T-helper 1 cell treated with Interleukin-12 subunit alpha and Interleukin-12 subunit beta and Interleukin-4 antibody, amounts not matched to agents 30 μg/mL and 1 μg/mL, for 36 hours (primary cell): ENCODE results near the gene TLCD2.
A peak's percentile ranks its signal among the peaks of the same experiment; 100 is the strongest.
"Not testable (repeated sequence)": the region's sequence is repeated elsewhere in the genome, so short reads cannot be mapped to it uniquely, and the experiment has no call there.

Experiments
- H3K27ac Mint-ChIP-seq: one replicate; pipeline ENCODE4 v1.8.0; 2021; ENCODE audit warnings: mild to moderate bottlenecking, mixed read lengths
- H3K27me3 Mint-ChIP-seq: one replicate; pipeline ENCODE4 v1.8.0; 2021; ENCODE audit warnings: low read depth, mixed read lengths
- H3K36me3 Mint-ChIP-seq: one replicate; pipeline ENCODE4 v1.8.0; 2021; ENCODE audit warnings: low read depth, mixed read lengths
- H3K4me1 Mint-ChIP-seq: one replicate; pipeline ENCODE4 v1.8.0; 2021; ENCODE audit warnings: low read depth, mixed read lengths
- H3K4me3 Mint-ChIP-seq: one replicate; pipeline ENCODE4 v1.8.0; 2021; ENCODE audit warnings: mild to moderate bottlenecking, moderate library complexity, mixed read lengths
- H3K9me3 Mint-ChIP-seq: one replicate; pipeline ENCODE4 v1.8.0; 2021; ENCODE audit warnings: mixed read lengths

Gene TLCD2

GRCh38 chr17:1742371-1743087 lies 32.4 kb upstream of the TLCD2 start, which contains the start of gene SERPINF2:
SERPINF2 (plus strand) TSS chr17:1742871; CDS start chr17:1744996, 2,125 bp downstream.
- H3K27ac Mint-ChIP-seq, result no peak within 1 kb of the TSS

GRCh38 chr17:1741899-1742298 lies 31.7 kb upstream of the TLCD2 start:
- not testable (repeated sequence) for H3K9me3 Mint-ChIP-seq, H3K4me3 Mint-ChIP-seq, H3K27ac Mint-ChIP-seq, H3K36me3 Mint-ChIP-seq, H3K27me3 Mint-ChIP-seq, H3K4me1 Mint-ChIP-seq

More at GRCh38 chr17:1742371-1743087, 32.4 kb upstream of the TLCD2 start, which contains the start of gene SERPINF2:
- no peaks in the 10 kb centered on the region for H3K4me1 Mint-ChIP-seq
- no peaks in the 10 kb centered on the region for H3K9me3 Mint-ChIP-seq
- no peaks in the 10 kb centered on the region for H3K27me3 Mint-ChIP-seq
- no peaks in the 10 kb centered on the region for H3K36me3 Mint-ChIP-seq
- H3K4me3 Mint-ChIP-seq, result no peak within 1 kb of the TSS

- H3K4me1 Mint-ChIP-seq, result peaks cover 12% of the 10 kb centered on the region
- H3K9me3 Mint-ChIP-seq, result no peaks in the 10 kb centered on the region
- H3K4me3 Mint-ChIP-seq, result no peak overlapping the region
- no peak overlapping the region for H3K27ac Mint-ChIP-seq
- peaks cover 16% of the 10 kb centered on the region for H3K36me3 Mint-ChIP-seq
- no peaks in the 10 kb centered on the region for H3K27me3 Mint-ChIP-seq
Observed at GRCh38 chr17:1737531-1738291, 27.5 kb upstream of the TLCD2 start.

- Mint-ChIP-seq H3K4me1 (peaks cover 12% of the 10 kb centered on the region), H3K27ac (peak overlapping the region; percentile 52), H3K36me3 (peaks cover 16% of the 10 kb centered on the region), H3K4me3 (no peak overlapping the region), H3K27me3 (no peaks in the 10 kb centered on the region), H3K9me3 (no peaks in the 10 kb centered on the region)
Observed at GRCh38 chr17:1736348-1737281, 26.4 kb upstream of the TLCD2 start.

- Mint-ChIP-seq H3K4me1 (peaks cover 12% of the 10 kb centered on the region), H3K36me3 (peaks cover 16% of the 10 kb centered on the region), H3K4me3 (peak overlapping the region; percentile 48), H3K27me3 (no peaks in the 10 kb centered on the region), H3K9me3 (no peaks in the 10 kb centered on the region), H3K27ac (peak overlapping the region; percentile 81)
Observed at GRCh38 chr17:1735834-1736347, 25.7 kb upstream of the TLCD2 start.

DNA sequence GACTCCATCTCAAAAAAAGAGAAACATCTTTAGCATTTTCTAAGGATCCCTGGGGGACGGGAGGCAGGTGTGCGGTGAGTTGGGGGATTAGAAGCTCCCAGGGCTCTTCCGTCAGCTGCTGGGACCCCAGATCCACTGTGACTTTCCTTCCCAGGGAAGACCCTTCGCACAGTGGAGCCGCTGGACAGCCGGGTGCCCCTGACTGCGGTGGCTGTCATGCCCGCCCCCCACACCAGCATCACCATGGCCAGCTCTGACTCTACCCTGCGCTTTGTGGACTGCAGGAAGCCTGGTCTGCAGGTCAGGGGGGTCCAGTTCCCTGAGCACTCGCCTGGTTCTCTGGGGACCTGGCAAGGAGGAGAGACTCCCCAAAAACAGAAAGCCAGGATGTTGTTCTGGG lies 25.2 kb upstream of the TLCD2 start:
- Mint-ChIP-seq H3K36me3 (peaks cover 16% of the 10 kb centered on the region), H3K9me3 (no peaks in the 10 kb centered on the region), H3K27ac (peak overlapping the region; percentile 81), H3K4me1 (peaks cover 12% of the 10 kb centered on the region), H3K27me3 (no peaks in the 10 kb centered on the region), H3K4me3 (no peak overlapping the region)

DNA sequence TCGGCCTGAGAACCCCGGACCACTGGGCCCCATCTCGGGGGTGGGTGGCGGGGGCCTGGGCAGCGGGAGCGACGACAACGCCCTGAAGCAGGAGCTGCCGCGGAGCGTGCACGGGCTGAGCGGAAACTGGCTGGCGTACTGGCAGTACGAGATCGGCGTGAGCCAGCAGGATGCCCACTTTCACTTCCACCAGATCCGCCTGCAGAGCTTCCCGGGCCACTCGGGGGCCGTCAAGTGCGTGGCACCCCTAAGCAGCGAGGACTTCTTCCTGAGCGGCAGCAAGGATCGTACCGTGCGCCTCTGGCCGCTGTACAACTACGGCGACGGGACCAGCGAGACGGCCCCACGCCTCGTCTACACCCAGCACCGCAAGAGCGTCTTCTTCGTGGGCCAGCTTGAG lies 23.6 kb upstream of the TLCD2 start:
- Mint-ChIP-seq H3K27me3 (no peaks in the 10 kb centered on the region), H3K36me3 (peaks cover 22% of the 10 kb centered on the region), H3K4me3 (no peak overlapping the region), H3K4me1 (peaks cover 18% of the 10 kb centered on the region), H3K9me3 (no peaks in the 10 kb centered on the region), H3K27ac (no peak overlapping the region)

GRCh38 chr17:1732833-1733321 lies 22.7 kb upstream of the TLCD2 start:
- H3K4me1 Mint-ChIP-seq, result peaks cover 22% of the 10 kb centered on the region
- H3K27me3 Mint-ChIP-seq, result no peaks in the 10 kb centered on the region
- H3K9me3 Mint-ChIP-seq, result no peaks in the 10 kb centered on the region
- H3K27ac Mint-ChIP-seq, result no peak overlapping the region
- H3K36me3 Mint-ChIP-seq, result peaks cover 26% of the 10 kb centered on the region
- H3K4me3 Mint-ChIP-seq, result no peak overlapping the region

DNA sequence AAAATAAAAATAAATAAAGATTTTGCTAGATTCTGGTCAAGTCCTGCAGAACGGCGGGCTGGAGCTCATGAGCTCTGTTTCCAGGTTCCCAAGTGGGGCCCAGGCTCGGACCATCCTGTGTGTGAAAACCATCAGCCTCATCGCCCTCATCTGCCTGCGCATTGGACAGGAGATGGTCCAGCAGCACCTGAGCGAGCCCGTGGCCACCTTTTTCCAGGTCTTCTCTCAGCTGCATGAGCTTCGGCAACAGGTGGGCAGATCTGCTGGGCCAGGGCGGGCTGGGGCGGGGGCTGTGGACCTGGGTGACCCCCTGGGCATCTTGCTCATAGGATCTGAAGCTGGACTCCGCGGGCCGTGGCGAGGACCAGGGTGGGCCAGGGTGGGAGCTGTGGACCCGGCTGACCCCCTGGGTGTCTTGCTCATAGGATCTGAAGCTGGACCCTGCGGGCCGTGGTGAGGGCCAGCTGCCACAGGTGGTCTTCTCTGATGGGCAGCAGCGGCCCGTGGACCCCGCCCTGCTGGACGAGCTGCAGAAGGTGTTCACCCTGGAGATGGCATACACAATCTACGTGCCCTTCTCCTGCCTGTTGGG lies 22.2 kb upstream of the TLCD2 start:
- Mint-ChIP-seq H3K9me3 (no peaks in the 10 kb centered on the region), H3K4me1 (peaks cover 22% of the 10 kb centered on the region), H3K27me3 (no peaks in the 10 kb centered on the region), H3K4me3 (no peak overlapping the region), H3K27ac (no peak overlapping the region), H3K36me3 (peaks cover 26% of the 10 kb centered on the region)

- Mint-ChIP-seq H3K4me1 (peaks cover 18% of the 10 kb centered on the region), H3K9me3 (no peaks in the 10 kb centered on the region), H3K4me3 (no peak overlapping the region), H3K27ac (no peak overlapping the region), H3K27me3 (no peaks in the 10 kb centered on the region), H3K36me3 (peaks cover 23% of the 10 kb centered on the region)
Observed at GRCh38 chr17:1731194-1731506, 21.0 kb upstream of the TLCD2 start.

DNA sequence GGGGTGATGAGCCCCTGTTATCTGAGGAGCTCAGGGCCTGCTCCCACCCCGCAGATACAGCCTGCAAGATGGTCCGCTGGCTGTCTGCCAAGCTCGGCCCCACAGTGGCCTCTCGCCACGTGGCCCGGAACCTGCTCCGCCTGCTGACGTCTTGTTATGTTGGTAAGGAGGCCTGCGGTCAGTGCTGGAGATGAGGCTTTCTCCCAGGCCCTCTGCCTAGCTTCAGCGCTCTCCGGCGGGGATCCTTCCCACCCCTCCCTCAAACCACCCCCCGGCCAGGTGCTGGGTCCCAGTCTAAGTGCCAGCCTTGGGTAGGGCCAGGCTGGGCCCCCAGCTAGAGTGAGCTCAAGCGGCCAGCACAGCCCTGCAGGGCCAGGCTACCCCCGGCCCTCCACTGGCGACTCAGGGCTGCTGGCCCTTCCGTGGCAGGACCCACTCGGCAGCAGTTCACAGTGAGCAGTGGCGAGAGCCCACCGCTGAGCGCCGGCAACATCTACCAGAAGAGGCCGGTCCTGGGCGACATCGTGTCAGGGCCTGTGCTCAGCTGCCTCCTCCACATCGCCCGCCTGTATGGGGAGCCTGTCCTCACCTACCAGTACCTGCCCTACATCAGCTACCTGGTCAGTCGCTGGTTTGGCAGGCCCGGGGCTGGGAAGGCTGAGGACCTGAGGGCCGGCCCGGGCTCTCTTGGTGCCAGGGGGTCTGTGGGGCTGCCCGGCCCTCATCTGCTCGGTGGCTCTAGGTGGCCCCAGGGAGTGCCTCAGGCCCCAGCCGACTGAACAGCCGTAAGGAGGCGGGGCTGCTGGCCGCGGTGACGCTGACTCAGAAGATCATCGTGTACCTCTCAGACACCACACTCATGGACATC lies 20.4 kb upstream of the TLCD2 start:
- no peaks in the 10 kb centered on the region for H3K27me3 Mint-ChIP-seq
- no peak overlapping the region for H3K4me3 Mint-ChIP-seq
- no peak overlapping the region for H3K27ac Mint-ChIP-seq
- H3K4me1 Mint-ChIP-seq, result peaks cover 16% of the 10 kb centered on the region
- no peaks in the 10 kb centered on the region for H3K9me3 Mint-ChIP-seq
- H3K36me3 Mint-ChIP-seq, result peaks cover 23% of the 10 kb centered on the region

- no peak overlapping the region for H3K4me3 Mint-ChIP-seq
- H3K27me3 Mint-ChIP-seq, result no peaks in the 10 kb centered on the region
- peaks cover 24% of the 10 kb centered on the region for H3K36me3 Mint-ChIP-seq
- H3K27ac Mint-ChIP-seq, result no peak overlapping the region
- H3K9me3 Mint-ChIP-seq, result no peaks in the 10 kb centered on the region
- peaks cover 18% of the 10 kb centered on the region for H3K4me1 Mint-ChIP-seq
Observed at GRCh38 chr17:1729966-1730325, 19.8 kb upstream of the TLCD2 start.

DNA sequence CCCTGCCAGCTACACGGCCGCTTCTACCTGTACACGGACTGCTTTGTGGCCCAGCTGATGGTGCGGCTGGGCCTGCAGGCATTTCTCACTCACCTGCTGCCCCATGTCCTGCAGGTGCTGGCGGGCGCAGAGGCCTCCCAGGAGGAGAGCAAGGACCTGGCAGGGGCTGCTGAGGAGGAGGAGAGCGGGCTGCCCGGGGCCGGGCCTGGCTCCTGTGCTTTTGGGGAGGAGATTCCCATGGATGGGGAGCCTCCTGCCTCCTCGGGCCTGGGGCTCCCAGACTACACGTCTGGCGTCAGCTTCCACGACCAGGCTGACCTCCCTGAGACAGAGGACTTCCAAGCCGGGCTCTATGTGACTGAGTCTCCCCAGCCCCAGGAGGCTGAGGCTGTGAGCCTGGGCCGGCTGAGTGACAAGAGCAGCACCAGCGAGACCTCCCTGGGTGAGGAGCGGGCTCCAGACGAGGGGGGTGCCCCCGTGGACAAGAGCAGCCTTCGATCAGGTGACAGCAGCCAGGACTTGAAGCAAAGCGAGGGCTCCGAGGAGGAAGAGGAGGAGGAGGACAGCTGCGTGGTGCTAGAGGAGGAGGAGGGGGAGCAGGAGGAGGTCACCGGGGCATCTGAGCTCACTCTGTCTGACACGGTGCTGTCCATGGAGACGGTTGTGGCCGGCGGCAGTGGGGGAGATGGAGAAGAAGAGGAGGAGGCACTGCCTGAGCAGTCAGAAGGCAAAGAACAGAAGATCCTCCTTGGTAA lies 17.9 kb upstream of the TLCD2 start:
- Mint-ChIP-seq H3K4me1 (peaks cover 18% of the 10 kb centered on the region), H3K9me3 (no peaks in the 10 kb centered on the region), H3K27ac (no peak overlapping the region), H3K4me3 (no peak overlapping the region), H3K36me3 (peaks cover 17% of the 10 kb centered on the region), H3K27me3 (no peaks in the 10 kb centered on the region)
